ENCODE measurements around the gene FEZF2. TPM values are rescaled to one million over a fixed set of nuclear protein-coding genes. Genes with fewer than 3 reads are reported as not detected.

FEZF2 gene
- total RNA-seq, 1 experiment from 2014 or later, result not detected

GRCh38 chr3:62368290-62368704, 5.1 kb downstream of the FEZF2 start:
- Mint-ChIP-seq H3K4me1 (ENCODE audit: low read depth, unreplicated experiment) (no peaks in the 10 kb centered on the region), H3K36me3 (ENCODE audit: insufficient read depth, unreplicated experiment) (no peaks in the 10 kb centered on the region), H3K27me3 (ENCODE audit: insufficient read depth, unreplicated experiment) (peaks cover 6% of the 10 kb centered on the region), H3K4me3 (ENCODE audit: unreplicated experiment) (no peak overlapping the region), H3K9me3 (ENCODE audit: unreplicated experiment) (no peaks in the 10 kb centered on the region), H3K27ac (ENCODE audit: unreplicated experiment) (no peak overlapping the region)
- intact Hi-C loops (cut with micrococcal nuclease; ENCODE audit: unreplicated experiment), result no loop called here
- Histone ChIP-seq H3K27me3 (replicated peaks; ENCODE audit: control insufficient read depth, insufficient read depth, low read length) (no peaks in the 10 kb centered on the region), H3K36me3 (ENCODE audit: control insufficient read depth, insufficient read depth, low read length) (no peaks in the 10 kb centered on the region), H3K9me3 (no peaks in the 10 kb centered on the region), H3K4me1 (no peaks in the 10 kb centered on the region), H3K4me3 (ENCODE audit: low read depth, low read length) (no peak overlapping the region)
- ChIA-PET CTCF (no interaction called here), POLR2A (no interaction called here)
- DNase-seq, result no peak
- no TSS peak for BruUV-seq (replicated peaks)
- TF ChIP-seq, protein P1, sequence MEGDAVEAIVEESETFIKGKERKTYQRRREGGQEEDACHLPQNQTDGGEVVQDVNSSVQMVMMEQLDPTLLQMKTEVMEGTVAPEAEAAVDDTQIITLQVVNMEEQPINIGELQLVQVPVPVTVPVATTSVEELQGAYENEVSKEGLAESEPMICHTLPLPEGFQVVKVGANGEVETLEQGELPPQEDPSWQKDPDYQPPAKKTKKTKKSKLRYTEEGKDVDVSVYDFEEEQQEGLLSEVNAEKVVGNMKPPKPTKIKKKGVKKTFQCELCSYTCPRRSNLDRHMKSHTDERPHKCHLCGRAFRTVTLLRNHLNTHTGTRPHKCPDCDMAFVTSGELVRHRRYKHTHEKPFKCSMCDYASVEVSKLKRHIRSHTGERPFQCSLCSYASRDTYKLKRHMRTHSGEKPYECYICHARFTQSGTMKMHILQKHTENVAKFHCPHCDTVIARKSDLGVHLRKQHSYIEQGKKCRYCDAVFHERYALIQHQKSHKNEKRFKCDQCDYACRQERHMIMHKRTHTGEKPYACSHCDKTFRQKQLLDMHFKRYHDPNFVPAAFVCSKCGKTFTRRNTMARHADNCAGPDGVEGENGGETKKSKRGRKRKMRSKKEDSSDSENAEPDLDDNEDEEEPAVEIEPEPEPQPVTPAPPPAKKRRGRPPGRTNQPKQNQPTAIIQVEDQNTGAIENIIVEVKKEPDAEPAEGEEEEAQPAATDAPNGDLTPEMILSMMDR (IDR thresholded peaks at IDR 0.05; ENCODE audit: insufficient read depth in 1 of 2, low read depth in 1 of 2, low read length in 1 of 2, severe bottlenecking in 1 of 2, unreplicated experiment in 1 of 2), result no peak

DNA sequence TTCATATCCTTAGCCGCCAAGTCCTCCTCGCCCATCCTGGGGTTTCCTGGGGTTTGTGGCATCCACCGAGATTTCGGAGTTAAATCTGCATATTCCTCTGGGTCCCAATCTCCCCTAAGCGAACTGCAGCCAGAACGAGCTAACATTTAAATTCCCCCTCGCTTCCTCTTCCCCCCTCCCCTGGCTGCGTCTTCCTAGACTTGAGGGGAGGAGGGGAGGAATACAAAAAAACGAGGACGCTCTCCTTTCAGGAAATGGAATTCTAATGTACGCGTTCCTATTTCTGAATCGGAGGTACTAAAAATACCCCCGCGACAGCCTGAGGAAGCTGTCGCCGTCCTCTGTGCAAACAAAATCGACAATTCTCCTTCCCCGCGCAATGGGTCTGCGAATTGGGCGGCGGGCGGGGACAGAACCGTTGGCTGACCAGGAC, 5.6 kb downstream of the FEZF2 start:
- no peak for DNase-seq
- Mint-ChIP-seq H3K36me3 (ENCODE audit: insufficient read depth, unreplicated experiment) (no peaks in the 10 kb centered on the region), H3K27ac (ENCODE audit: unreplicated experiment) (no peak overlapping the region), H3K27me3 (ENCODE audit: insufficient read depth, unreplicated experiment) (peaks cover 6% of the 10 kb centered on the region), H3K4me1 (ENCODE audit: low read depth, unreplicated experiment) (no peaks in the 10 kb centered on the region), H3K9me3 (ENCODE audit: unreplicated experiment) (no peaks in the 10 kb centered on the region), H3K4me3 (ENCODE audit: unreplicated experiment) (no peak overlapping the region)
- POLR2A ChIA-PET, result no interaction called here
- Histone ChIP-seq H3K36me3 (ENCODE audit: control insufficient read depth, insufficient read depth, low read length) (no peaks in the 10 kb centered on the region), H3K4me3 (ENCODE audit: low read depth, low read length) (no peak overlapping the region), H3K27me3 (replicated peaks; ENCODE audit: control insufficient read depth, insufficient read depth, low read length) (no peaks in the 10 kb centered on the region), H3K9me3 (no peaks in the 10 kb centered on the region), H3K4me1 (no peaks in the 10 kb centered on the region)
- TF ChIP-seq, protein P1 (IDR thresholded peaks at IDR 0.05; ENCODE audit: insufficient read depth in 1 of 2, low read depth in 1 of 2, low read length in 1 of 2, severe bottlenecking in 1 of 2, unreplicated experiment in 1 of 2), result no peak
- CTCF ChIA-PET, result no interaction called here
- intact Hi-C loops (cut with micrococcal nuclease; ENCODE audit: unreplicated experiment), result no loop called here
- no TSS peak for BruUV-seq (replicated peaks)

DNA sequence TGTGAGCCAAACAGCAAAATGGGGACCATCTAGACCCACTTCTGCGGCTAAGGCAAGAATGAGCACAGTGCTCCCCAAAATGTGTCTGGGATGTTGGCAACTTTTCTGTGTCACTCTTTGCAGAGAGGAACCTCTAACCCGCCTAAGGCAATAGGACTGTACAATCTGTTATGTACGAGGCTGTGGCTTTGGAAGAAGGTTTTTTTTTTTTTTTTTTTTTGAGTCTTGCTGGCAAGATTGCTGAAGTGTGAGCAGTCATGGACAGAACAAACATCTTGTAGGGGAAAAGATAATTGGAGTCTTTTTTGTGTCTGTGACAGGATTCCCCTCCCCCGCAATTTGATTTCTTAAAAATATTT, 7.2 kb downstream of the FEZF2 start:
- Histone ChIP-seq H3K27me3 (replicated peaks; ENCODE audit: control insufficient read depth, insufficient read depth, low read length) (no peaks in the 10 kb centered on the region), H3K4me1 (no peaks in the 10 kb centered on the region), H3K9me3 (no peaks in the 10 kb centered on the region), H3K36me3 (ENCODE audit: control insufficient read depth, insufficient read depth, low read length) (no peaks in the 10 kb centered on the region), H3K4me3 (ENCODE audit: low read depth, low read length) (no peak overlapping the region)
- no TSS peak for BruUV-seq (replicated peaks)
- DNase-seq, result no peak
- H3K4me1 Mint-ChIP-seq (ENCODE audit: low read depth, unreplicated experiment), result no peaks in the 10 kb centered on the region
- no peaks in the 10 kb centered on the region for H3K9me3 Mint-ChIP-seq (ENCODE audit: unreplicated experiment)
- H3K27me3 Mint-ChIP-seq (ENCODE audit: insufficient read depth, unreplicated experiment), result peaks cover 6% of the 10 kb centered on the region
- TF ChIP-seq, protein P1 (IDR thresholded peaks at IDR 0.05; ENCODE audit: insufficient read depth in 1 of 2, low read depth in 1 of 2, low read length in 1 of 2, severe bottlenecking in 1 of 2, unreplicated experiment in 1 of 2), result no peak
- POLR2A ChIA-PET, result no interaction called here
- H3K27ac Mint-ChIP-seq (ENCODE audit: unreplicated experiment), result no peak overlapping the region
- intact Hi-C loops (cut with micrococcal nuclease; ENCODE audit: unreplicated experiment), result no loop called here
- no peaks in the 10 kb centered on the region for H3K36me3 Mint-ChIP-seq (ENCODE audit: insufficient read depth, unreplicated experiment)
- CTCF ChIA-PET, result no interaction called here
- H3K4me3 Mint-ChIP-seq (ENCODE audit: unreplicated experiment), result no peak overlapping the region

All from Caco-2 (cell line).